Omental fat pad (tissue), 4 donors: Measurements from ENCODE around the gene HBEGF. TPM values are rescaled to one million over a fixed set of nuclear protein-coding genes. Genes with fewer than 3 reads are reported as not detected.

ENCODE experiments used
- ATAC-seq: fragments of 150-250 bp; one replicate; pipeline ENCODE4 v1.9.1; 2016; ENCODE audit warnings: mild to moderate bottlenecking, moderate library complexity; ENCODE audit not compliant: low FRiP score
- DNase-seq: peaks from one replicate; pipeline ENCODE4 v3.0.0-alpha.2; 2019; ENCODE audit warnings: low spot score
- total RNA-seq, 4 donors: library from RNA; depleted of rRNA; stranded (reverse); fragments of >200 nt; gene quantifications; one replicate each; pipeline ENCODE4 v1.1.0, GENCODE V29; 2016
- TF ChIP-seq, protein P1 (sequence below), 3 donors: fragments of 450-650 bp; IDR thresholded peaks; one replicate each; pipeline ENCODE4 v1.5.1; 2016 to 2017; ENCODE audit warnings: antibody characterized with exemption in 3 of 3, mild to moderate bottlenecking in 3 of 3, moderate library complexity in 2 of 3

The HBEGF gene
- total RNA-seq, 4 donors from 2014 or later = 32.1 to 81.8 (median 61.0) TPM

DNA sequence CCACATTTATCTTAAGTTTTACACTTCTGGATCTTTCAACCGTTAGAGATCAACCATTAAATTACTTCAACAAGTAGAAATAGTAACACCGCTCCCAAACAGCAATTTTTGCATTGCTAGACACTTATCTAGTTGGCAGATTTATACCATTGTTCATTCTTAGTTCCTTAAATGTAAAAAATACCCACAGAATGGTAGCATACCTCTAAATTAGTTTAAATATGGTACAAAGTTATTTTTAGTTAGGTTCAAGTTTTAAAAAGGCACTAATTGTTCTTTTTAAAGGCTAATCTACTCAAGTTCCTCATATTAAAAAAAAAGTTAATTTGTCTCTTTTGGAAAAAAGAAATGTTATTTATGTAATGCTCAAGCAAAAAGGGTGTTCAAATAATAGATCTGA, 51.6 kb downstream of the HBEGF start:
- ATAC-seq (no peak), DNase-seq (no peak)
- TF ChIP-seq, protein P1, sequence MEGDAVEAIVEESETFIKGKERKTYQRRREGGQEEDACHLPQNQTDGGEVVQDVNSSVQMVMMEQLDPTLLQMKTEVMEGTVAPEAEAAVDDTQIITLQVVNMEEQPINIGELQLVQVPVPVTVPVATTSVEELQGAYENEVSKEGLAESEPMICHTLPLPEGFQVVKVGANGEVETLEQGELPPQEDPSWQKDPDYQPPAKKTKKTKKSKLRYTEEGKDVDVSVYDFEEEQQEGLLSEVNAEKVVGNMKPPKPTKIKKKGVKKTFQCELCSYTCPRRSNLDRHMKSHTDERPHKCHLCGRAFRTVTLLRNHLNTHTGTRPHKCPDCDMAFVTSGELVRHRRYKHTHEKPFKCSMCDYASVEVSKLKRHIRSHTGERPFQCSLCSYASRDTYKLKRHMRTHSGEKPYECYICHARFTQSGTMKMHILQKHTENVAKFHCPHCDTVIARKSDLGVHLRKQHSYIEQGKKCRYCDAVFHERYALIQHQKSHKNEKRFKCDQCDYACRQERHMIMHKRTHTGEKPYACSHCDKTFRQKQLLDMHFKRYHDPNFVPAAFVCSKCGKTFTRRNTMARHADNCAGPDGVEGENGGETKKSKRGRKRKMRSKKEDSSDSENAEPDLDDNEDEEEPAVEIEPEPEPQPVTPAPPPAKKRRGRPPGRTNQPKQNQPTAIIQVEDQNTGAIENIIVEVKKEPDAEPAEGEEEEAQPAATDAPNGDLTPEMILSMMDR (IDR thresholded peaks at IDR 0.05) = no peak

DNA sequence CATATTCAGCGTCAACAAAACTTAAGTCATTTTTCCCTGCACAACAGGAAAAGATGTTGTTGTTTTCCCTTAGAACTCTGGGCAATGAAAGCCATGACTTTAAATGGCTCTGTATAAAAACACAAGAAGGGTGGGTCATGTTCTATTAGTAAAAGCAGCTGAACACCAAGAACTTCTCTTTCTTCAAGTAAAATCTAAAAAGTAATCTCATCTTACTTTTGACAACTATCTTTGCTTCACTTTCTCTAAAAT, 52.6 kb downstream of the HBEGF start:
- ATAC-seq = no peak
- TF ChIP-seq, protein P1 (IDR thresholded peaks at IDR 0.05) = no peak
- no peak for DNase-seq

DNA sequence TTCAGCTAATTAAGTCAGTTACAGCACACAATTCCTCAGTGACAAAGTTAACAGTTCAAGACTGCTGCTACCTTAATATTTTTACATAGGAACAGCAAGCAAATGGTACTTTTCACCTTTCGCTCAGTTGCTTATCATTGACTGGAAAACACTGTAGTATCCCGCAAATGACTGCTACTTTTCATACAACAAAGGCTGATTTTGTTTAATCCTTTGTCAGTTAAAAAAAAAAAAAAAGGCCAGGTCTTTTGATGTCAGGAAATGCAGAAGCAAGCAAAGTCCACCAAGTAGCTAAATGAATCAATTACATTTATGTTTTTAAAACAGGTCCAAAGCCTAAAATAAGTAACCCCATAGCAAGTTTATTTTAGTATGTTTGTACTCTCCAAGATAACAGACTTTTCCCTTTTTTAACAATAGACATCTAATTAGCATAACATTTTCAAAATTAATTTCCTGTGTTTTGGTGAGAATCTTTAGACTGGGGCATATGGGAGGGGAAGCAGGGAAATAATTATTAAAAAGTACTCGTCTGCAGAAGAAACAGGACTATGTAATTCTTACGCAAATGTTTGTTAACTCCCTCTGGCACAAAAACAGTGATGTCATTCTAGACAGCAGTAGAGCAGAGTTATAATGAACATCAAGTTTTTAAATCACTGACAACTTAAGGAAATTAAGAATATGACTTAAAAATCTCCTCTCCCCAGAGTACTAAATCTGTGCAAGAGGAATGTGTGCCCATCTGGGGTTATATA, 53.1 kb downstream of the HBEGF start:
- ATAC-seq (no peak), DNase-seq (no peak)
- TF ChIP-seq, protein P1 (IDR thresholded peaks at IDR 0.05) = no peak

- TF ChIP-seq, protein P1 (IDR thresholded peaks at IDR 0.05) = no peak
- ATAC-seq (no peak), DNase-seq (no peak)
Measured at GRCh38 chr5:140292212-140293036, 54.0 kb downstream of the HBEGF start.

DNA sequence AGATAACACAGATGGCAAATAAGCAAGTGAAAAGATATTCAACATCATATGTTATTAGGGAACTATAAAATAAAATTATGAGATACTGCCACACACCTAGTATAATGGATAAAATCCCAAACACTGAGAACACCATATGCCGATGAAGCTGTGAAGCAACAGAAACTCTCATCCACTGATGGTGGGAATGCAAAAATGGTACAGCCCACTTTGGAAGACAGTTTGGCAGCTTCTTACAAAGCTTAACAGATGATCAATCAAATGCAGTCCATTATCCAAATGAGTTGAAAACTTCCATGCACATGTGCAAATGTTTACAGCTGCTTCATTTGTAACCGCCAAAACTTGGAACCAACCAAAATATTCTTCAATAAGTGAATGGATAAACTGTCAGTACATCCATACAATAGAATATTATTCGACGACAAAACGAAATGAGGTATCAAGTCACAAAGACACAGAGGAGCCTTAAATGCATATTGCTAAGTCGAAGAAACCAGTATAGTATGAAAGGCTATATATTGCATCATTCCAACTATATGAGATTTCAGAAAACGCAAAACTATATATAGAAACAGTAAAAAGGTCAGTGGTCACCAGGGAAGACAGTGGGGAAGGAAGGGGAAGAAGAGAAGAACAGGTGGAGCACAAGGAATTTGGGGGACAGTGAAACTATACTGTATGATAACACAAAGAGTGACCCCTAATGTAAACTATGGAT, 58.4 kb downstream of the HBEGF start:
- TF ChIP-seq, protein P1 (IDR thresholded peaks at IDR 0.05) = no peak
- no peak for ATAC-seq
- DNase-seq = no peak

DNA sequence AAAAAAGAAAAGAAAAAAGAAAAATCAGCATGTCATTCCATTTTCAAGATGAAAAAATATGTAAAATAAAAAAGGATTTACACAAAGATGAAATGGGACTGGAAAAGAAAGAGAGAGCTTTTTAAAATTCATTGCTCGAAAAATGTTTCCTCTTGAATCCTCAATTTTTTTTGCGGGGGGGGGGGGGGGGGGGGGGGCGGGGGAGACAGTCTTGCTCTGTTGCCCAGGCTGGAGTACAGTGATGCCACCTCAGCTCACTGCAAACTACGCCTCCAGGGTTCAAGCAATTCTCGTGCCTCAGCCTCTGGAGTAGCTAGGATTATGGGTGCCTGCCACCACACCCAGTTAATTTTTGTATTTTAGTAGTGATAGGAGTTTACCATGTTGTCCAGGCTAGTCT, 60.0 kb downstream of the HBEGF start:
- ATAC-seq (no peak), DNase-seq (no peak)
- TF ChIP-seq, protein P1 (IDR thresholded peaks at IDR 0.05) = no peak
